ENCODE data around the gene ESR1.
"Not testable (repeated sequence)": the region's sequence is repeated elsewhere in the genome, so short reads cannot be mapped to it uniquely, and the experiment has no call there.

Gene ESR1

DNA sequence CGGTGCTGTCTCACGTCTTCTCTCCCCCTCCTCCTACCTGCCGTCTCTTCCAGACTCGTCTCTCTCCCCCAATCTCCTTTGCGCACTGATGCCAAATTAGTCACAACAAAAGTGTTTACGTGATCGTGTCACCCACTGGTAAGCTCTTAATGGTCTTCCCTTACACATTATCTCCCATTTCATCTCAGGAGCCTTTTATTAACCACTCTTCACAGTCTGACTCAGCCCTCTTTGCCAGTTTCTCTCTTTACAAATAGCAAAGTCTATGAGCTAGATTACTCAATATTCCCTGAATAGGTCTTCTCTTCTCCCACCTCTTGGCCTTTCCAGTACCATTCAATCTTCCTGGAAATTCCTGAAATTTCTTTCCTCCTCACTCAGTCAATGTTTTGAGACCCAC lies 247.0 kb downstream of the ESR1 start:
- DNase-seq (ENCODE audit: low spot score), result no peak

DNA sequence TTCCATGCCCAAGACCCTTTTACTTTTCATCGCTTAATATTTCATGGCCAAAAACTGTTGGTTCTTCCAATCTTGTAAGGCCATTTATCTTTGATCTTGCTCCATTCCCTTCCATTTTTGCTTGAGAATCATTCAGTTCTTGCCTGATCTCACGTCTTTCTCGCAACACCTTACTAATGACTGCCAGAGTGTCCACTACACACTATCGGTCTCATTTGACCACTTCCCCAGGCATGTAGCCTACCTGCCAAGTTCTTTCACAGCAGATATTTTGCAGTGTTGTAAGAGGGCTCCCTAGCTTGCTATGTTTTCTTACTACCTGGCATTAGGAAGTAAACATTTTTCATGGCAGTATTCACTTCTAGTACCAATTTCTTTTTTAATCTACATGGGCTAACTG lies 248.0 kb downstream of the ESR1 start:
- no peak for DNase-seq (ENCODE audit: low spot score)

DNA sequence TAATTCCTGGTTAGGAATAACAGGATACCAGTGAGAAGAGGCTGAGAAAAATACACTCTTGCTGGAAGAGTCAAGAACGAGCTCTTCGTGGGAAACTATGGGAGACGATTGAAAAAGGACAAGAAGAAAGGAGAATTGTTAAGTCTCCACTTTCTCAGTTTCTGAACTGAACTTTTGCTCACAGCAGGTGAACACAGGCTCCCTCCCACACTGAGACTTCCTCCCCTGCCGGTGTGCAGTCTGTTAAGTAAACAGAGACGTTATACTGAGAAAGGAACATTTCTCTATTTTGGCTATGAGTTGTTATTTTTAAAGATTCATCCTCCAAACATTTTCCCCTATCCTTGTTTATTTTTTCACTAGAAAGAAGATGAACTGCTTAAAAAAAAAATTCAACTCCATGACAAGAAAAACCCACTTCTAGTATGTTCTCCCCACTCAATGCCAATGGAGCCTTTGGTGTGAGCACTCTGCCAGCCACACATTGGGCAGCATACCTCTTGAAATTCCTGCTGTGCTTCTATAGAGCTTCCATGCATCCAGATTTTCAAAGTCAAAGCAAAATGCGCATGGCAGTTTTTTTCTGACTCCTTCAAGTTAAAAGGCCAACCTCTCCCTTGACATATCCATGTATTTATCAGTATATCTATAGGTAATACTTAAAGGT lies 250.5 kb downstream of the ESR1 start:
- DNase-seq (ENCODE audit: low spot score), result no peak

DNA sequence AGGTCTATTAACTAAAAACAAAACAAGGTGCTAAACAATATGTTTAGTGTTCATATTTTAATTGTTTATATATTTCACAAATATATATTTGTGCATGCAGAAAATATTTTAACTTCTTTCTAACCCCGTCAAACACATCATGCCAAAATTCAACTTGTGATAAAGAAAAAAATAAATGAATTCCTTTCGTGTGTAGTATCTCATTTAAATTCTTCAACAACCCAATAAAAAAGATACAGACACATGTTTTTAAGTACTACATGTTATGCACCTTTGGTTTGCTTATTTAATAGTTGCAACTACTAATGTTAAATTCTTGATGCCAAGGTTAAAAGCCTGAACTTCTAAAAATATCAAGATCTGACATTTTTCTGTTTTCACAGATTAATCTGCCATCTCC lies 252.4 kb downstream of the ESR1 start:
- no peak for DNase-seq (ENCODE audit: low spot score)

DNA sequence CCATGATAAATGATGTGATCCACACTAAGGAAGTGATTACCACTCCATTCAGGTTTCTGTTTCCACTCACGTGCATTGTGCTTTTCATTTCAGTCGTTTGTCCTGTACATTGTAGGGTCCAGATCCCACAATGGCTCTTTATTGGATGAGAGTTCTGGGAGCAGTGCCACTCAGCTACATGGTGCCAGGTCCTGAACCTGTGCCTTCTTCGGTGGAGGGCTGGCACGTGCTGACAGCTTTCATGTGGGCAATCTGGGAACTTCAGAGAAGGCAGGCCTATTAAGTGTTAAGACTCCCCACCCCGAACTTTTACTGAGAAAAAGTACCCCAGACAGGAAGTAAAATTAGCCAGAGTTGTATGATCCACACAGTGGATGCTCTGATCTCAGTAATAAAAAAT lies 255.0 kb downstream of the ESR1 start:
- DNase-seq (ENCODE audit: low spot score), result no peak

DNA sequence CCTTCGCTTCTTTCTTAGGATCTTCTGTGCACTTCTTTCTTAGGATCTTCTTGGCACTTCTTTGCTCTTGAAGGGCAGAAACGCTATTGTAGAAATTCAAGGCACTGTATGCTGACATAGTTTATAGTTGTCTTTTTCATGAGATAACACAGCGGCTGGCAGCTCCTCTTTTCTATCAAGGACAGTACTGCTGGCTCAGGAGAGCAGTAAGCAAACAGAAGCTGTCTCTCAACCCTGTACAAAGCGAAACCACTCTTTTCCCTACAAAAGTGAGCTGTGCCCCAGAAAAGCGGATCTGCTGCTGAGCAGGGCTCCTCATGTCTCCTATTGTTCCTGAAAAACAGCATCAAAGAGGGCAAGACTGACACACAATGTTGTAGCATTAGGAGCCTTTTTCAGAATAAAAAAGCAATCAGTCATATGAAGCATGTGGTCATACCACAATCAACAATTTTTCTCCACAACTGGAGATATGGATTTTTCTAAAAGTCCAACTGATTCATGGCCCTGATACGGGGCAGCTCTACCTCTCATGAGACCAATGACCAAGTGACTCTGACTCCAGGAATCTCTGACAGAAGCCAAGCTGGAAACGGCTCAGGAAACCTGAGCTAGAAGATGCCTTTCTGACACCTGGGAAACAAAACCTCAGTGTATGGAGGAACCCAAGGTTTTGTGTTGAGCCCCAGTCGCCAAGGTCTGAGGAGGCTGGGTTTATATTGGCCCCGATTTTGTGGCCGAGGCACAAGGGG lies 255.9 kb downstream of the ESR1 start:
- DNase-seq (ENCODE audit: low spot score), result no peak

DNA sequence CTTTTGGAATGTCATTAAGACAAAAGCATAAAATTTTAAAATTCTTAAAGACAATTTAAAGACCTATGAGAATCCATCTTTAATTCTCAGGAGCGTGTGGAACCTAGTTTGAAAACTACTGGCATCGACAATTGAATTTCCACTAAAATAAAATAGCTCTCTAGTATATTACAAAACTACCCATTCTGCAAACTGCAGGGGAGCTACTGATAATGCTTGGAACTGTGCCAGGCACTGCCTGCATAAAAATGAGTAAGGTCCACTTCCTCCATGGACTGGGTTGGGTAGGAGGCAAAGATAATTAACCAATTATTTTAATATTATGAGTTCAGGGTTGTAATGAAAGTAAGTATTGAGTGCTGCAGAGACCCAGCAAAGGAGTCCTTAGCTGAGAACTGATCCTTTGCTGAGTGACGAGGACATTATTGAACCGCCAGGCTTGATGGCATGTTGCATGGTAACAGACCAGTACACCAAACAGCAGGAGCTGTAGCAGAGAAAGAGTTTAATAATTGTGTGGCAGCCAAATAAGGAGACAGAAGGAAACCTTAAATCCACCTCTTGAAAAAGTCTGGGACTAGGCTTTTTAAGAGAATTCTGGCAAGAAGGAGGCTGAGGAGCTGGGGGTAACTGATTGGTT lies 261.3 kb downstream of the ESR1 start:
- DNase-seq (ENCODE audit: low spot score), result no peak

DNA sequence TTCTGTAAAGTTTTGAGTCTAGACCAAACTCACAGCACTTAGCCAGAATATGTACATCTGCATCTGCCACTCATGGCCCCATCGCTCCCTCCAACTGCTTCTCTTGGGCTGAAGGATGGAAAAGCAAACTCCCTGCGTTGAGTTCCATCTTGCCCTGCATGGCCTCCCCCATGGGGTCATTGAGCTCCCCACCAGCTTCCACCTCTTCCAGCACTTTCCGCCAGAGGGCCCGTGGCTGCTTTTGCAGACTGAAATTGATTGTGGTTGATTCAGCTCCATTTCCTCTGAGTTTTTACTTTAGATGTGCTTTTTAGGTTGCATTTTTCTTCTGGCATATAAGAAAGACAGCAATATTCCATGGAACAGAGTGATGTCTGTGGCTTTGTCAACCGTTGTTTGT lies 263.1 kb downstream of the ESR1 start:
- DNase-seq (ENCODE audit: low spot score), result no peak

DNA sequence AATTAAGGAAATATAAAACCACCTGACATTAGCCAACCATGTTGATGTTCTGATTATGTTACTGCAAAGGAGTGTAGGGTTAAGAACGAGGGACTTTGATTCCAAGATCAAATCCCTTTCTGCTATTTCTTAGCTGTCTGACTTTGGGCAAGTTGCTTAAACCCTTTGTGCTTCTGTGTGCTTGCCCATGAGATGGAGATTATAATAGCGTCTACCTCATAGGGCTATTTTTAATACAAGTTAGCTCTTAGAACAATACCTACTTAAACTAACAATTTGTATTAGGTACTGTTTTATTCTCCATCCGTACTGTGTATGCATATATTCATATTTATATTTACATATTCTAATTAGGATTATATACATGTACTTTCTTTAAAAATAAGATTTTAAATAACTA lies 263.8 kb downstream of the ESR1 start:
- no peak for DNase-seq (ENCODE audit: low spot score)

DNA sequence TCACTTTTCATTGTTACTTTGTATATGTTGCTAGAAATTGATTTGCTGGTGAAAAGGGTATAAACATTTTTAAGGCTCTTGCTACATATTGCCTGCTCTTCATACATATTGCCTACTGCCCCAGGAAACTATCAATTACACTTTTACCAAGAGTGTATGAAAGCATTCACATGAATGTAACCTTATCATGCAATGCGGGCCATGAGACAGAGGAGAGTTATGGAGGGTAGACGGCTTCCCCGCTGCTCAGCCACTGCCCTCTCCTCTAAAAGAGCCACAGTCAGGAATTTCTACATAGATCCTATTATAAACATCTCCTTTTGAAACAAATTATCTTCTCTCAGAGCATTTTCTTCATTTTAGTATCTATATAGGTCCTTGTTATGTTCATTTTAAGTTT lies 264.4 kb downstream of the ESR1 start:
- no peak for DNase-seq (ENCODE audit: low spot score)

DNA sequence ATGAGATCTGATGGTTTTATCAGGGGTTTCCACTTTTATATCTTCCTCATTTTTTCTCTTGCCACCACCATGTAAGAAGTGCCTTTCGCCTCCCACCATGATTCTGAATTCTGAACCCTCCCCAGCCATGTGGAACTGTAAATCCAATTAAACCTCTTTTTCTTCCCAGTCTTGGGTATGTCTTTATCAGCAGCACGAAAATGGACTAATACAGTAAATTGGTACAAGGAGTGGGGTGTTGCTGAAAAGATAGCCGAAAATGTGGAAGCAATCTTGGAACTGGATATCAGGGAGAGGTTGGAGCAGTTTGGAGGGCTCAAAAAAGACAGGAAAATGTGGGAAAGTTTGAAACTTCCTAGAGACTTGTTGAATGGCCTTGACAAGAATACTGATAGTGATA lies 268.8 kb downstream of the ESR1 start:
- DNase-seq (ENCODE audit: low spot score), result not testable (repeated sequence)

DNA sequence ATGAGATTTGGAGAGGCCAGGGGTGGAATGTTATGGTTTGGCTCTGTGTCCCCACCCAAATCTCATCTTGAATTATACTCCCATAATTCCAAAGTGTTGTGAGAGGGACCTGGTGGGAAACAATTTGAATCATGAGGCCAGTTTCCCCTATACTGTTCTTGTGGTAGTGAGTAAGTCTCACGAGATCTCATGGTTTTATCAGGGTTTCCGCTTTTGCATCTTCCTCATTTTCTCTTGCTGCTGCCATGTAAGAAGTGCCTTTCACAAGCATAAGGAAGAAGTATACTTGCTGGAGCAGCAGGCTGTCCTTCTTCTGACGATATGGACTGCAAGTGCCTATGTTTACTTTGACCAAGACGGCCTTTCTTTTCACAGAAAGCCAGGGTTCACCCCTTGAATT lies 270.5 kb downstream of the ESR1 start:
- DNase-seq (ENCODE audit: low spot score), result no peak

DNA sequence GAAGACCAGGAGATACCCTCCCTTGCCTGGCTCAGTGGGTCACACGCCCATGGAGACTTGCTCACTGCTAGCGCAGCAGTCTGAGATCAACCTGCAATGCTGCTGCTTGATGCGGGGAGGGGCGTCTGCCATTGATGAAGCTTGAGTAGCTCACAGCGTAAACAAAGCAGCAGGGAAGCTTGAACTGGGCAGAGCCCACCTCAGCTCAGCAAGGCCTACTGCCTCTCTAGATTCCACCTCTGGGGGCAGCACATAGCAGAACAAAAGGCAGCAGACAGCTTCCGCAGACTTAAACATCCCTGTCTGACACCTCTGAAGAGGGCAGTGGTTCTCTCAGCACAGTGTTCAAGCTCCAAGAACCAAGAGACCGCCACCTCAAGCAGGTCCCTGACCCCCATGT lies 271.3 kb downstream of the ESR1 start:
- DNase-seq (ENCODE audit: low spot score), result no peak

DNA sequence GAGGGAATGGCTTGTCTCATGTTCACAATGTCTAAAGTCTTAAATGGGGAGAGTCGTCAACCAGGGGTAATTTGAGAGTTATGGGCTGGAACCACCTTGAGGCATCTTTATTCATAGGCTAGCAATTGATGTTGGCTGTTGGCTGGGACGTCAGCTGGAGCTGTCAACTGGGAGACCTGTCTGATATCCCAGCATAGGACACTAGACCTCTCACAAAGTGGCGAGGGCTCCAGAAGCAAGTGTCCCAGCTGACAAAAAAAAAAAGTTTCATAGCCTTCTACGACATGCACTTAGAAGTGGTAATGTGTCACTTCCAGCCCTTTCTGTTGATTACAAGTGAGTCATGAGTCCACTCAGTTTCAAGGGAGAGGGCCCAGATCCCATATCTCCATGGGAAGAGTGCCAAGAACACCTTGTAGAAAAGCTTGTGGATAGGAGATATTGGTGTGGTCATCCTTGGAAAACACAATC lies 278.0 kb downstream of the ESR1 start:
- no peak for DNase-seq (ENCODE audit: low spot score)

DNA sequence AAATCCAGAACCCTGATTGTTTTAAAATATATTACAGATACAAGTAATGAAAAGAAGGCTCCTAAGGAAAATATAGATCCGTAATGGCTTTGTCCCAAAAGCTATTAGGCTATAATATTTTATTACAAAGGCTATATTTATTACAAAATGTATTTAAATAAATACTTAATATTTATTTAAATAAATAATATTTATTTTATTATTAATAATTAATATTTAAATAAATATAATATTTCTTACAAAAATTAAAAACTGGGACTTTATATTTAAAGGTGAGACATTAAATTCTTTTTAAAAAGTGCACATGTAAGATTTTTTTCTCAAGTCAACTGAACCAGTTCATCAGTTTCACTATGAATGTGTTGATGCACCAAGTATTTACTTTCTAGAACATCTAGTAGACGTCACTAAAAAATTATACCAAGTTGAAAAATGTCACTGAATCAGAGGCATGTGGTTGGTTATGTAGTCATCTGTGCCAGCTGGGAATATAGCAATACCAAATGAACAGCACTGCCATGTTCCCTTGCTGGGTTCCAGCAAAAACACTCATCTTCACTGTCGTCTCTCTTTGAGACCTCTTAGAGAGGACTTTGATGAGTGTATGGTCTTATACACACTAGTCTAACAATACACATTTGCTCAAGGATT lies 278.9 kb downstream of the ESR1 start:
- no peak for DNase-seq (ENCODE audit: low spot score)

DNA sequence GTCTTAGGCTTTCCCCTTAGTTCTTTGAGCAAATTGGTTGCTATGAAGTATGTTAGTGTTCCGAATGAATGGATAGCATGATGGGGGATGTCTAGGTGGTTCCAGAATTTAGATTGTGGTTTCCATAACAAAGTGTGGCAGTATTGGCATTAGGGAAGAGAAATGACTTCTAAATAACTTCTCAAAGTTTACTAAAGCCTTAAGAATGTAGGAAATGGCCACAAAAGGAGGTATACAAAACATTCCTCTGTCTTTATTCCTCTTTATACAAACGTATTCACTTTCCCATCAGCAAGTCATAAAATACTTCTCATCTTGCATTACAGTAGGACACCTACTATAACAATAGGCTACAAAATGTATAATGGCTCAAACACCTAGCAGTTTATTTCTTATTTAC lies 279.6 kb downstream of the ESR1 start:
- no peak for DNase-seq (ENCODE audit: low spot score)

DNA sequence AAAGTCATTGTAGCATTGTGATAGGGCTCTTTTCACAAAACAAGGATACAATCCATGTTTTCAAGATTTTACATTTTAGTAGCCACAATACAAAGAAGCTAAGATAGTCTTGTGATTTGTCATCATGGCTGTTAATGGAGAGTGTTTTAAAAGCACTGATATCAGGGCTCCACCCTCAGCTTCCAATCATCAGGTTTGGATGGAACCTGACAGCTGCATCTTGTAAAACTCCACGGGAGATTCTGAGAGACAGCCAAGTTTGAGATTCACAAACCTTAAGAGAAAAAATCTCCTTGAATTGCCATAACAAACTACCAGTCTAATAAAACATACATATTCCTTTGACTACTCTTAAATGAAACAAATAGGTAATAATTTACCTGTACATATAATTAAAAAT lies 280.2 kb downstream of the ESR1 start:
- no peak for DNase-seq (ENCODE audit: low spot score)

DNA sequence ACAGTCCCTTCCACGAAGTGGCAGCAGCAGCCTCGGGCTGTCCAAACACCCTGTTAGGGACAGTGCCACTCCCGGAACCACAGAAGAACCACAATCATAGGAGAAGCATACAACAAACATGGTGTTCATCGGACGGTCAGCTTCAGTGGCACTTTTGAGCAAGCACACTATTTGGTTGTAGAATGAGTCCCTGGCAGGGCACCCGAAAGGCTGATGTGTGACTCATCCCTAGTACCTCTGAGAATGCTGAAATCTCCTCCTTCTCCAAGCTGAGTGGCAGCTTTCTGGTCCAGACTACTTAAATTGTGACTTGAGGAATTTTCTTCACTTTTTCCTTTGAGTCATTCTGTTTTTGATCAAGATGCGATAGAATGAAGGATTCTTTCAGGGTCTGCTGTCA lies 282.5 kb downstream of the ESR1 start:
- no peak for DNase-seq (ENCODE audit: low spot score)

DNA sequence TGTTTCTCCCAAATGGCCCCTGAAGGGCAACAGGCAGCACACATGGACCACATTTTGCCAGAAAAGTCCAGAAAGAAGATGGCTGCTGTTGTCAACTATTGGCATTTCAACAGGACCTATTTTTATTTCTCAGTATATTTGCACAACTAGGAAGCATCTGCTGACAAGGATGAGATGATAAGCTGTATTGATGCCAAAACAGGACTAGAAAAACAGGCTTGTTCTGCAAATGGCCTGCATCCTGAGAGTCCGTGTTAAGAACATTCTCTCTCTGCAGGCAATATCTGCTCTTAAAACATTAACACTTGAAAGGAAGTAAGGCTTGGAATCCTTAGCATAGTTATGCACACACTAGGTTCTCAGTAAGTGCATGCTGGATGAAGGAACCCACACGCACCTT lies 283.7 kb downstream of the ESR1 start:
- no peak for DNase-seq (ENCODE audit: low spot score)

DNA sequence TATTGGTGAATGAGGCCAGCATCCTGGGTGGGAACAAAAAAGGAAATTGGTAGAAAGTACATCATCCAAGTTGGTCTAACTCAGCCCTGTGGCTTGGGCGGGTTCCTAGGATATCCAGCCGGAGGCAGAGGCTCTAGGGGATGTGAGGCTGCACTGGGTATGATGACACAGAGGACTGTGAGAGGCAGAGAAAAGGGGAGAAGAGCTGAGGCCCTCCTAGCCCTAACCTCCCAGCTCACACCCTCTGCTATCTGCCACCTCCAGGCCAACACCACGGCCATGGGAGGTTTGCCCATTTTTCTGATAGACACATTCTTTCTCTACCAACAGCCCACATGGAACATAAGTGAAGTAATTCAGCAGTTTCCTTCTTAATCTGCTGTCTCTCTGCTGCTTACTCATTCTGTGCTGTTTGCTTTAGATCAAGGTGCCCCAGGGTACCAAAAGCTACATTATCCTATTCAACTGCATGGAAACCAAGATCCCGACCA lies 284.4 kb downstream of the ESR1 start:
- DNase-seq (ENCODE audit: low spot score), result no peak

DNA sequence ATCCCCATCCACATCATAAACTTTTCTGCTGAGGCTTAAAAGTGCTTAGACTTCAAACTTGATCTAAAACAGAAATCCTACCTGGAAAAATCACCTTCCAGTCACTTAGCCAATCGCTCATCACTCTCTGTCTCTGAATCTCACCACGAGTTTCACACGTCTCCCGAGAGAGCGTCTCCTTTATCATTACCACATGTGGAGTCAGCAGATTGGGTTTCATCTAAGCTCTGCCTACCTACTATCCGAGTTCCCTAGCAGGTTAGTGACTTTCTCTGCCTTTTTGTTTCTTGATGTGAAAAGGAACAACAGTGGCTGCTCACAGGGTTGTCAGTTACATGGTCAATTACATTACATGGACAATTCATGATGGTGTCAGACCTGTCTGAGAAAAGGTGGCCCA lies 286.2 kb downstream of the ESR1 start:
- DNase-seq (ENCODE audit: low spot score), result no peak

DNA sequence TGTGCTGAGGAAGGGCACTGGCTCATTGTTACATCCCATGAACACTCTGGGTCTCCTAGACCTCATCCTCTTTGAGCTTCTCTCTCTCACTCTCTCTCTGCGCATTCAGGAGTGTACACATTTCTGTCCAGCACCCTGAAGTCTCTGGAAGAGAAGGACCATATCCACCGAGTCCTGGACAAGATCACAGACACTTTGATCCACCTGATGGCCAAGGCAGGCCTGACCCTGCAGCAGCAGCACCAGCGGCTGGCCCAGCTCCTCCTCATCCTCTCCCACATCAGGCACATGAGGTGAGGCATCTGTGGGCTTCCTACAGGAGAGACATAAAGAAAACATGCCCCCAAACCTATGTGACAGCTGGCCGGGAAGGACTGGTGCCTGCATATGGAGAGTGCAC lies 286.8 kb downstream of the ESR1 start:
- DNase-seq (ENCODE audit: low spot score), result no peak

All from Ammon's horn (tissue), 1 donor.